Motor neuron (in vitro differentiated cells): ENCODE results near the gene NDEL1. TPM values are rescaled to one million over a fixed set of nuclear protein-coding genes. Genes with fewer than 3 reads are reported as not detected.

Source experiments
- ATAC-seq, 8 experiments: fragments of 200-7000 bp; cut with Tn5 transposase; replicated peaks in 6 of 8; 2 replicates each; pipeline ENCODE4 v1.8.0; 2021; ENCODE audit warnings: mild to moderate bottlenecking in 8 of 8, moderate library complexity in 8 of 8
- H3K27ac ChIP-seq, 2 donors: fragments of 250-450 bp; sonication (Bioruptor Pico); 2 replicates each; pipeline ENCODE4 v1.9.0; 2021; ENCODE audit warnings: antibody characterized with exemption in 2 of 2, mild to moderate bottlenecking in 2 of 2, moderate library complexity in 1 of 2
- H3K4me1 ChIP-seq, 2 donors: fragments of 250-450 bp; sonication (Bioruptor Pico); replicated peaks in 1 of 2; 2 replicates each; pipeline ENCODE4 v1.6.1; 2021; ENCODE audit warnings: antibody characterized with exemption in 2 of 2, mild to moderate bottlenecking in 2 of 2, moderate library complexity in 1 of 2
- H3K4me3 ChIP-seq, 5 donors: fragments of 250-450 bp; sonication (Bioruptor Pico); 2 replicates each; pipeline ENCODE4 v1.9.0; 2021; ENCODE audit warnings: antibody characterized with exemption in 5 of 5, mild to moderate bottlenecking in 5 of 5, moderate library complexity in 4 of 5
- WGBS, 10 experiments: fragments of 450-650 bp; shearing (Covaris generic); methylation state at CpG; one replicate each; pipeline ENCODE4 v1.0.0; 2022; 5-methylcytosine and 5-hydroxymethylcytosine counted together
- in situ Hi-C, 9 experiments: fragments of 400-800 bp; cut with MboI; loops; one replicate each; pipeline ENCODE4 v1.15.0; 2021; ENCODE audit warnings: low sequenced_read_pairs in 9 of 9, low pct_unique_long_range_greater_than_20kb in 2 of 9; ENCODE audit not compliant: unreplicated experiment in 9 of 9
- total RNA-seq, 8 experiments: library from RNA; unstranded; fragments of 300-600 nt; gene quantifications; 2 replicates each; pipeline versions ENCODE4 v1.2.3 to v1.2.4, GENCODE V29; 2022

NDEL1 gene
- total RNA-seq, 8 experiments from 2014 or later: 31.8 to 63.6 (median 54.6) TPM

GRCh38 chr17:8443756-8444155, 8.1 kb downstream of the NDEL1 start:
- H3K27ac ChIP-seq: no peak overlapping the region

GRCh38 chr17:8444494-8444893, 8.8 kb downstream of the NDEL1 start:
- Histone ChIP-seq H3K4me1 (peaks cover 0 to 2% of the 10 kb centered on the region in 2 donors), H3K27ac (no peak overlapping the region), H3K4me3 (no peak overlapping the region)
- in situ Hi-C loops: no loop called here
- ATAC-seq: peak in 2 of 8 experiments; percentile 5 to 9
- WGBS, 10 experiments: 15 to 95% (median 81%) methylated on average over 1 to 4 of the region's 4 CpGs

More at GRCh38 chr17:8443756-8444155, 8.1 kb downstream of the NDEL1 start:
- in situ Hi-C loops: no loop called here
- ATAC-seq: peak in 1 of 8 experiments; percentile 13
- Histone ChIP-seq H3K4me3 (no peak overlapping the region), H3K4me1 (peaks cover 0 to 2% of the 10 kb centered on the region in 2 donors)
- WGBS, 10 experiments: 53 to 98% (median 74%) methylated on average over 1 to 7 of the region's 7 CpGs

- no peak for ATAC-seq
- WGBS, 10 experiments: 7 to 90% (median 63%) methylated on average over 2 to 4 of the region's 4 CpGs; no CpG with 5 or more reads in 2 of the 10 experiments
- Histone ChIP-seq H3K4me1 (peaks cover 0 to 2% of the 10 kb centered on the region in 2 donors), H3K27ac (no peak overlapping the region), H3K4me3 (no peak overlapping the region)
- in situ Hi-C loops: no loop called here
Observed at GRCh38 chr17:8445536-8445935, 9.9 kb downstream of the NDEL1 start.

GRCh38 chr17:8447799-8448198, 12.1 kb downstream of the NDEL1 start:
- H3K4me1 ChIP-seq: peaks cover 0 to 2% of the 10 kb centered on the region in 2 donors
- in situ Hi-C loops: no loop called here
- WGBS, 10 experiments: 0 to 83% (median 62%) methylated on average over 1 to 2 of the region's 4 CpGs; no CpG with 5 or more reads in 2 of the 10 experiments
- no peak overlapping the region for H3K4me3 ChIP-seq
- peak in 3 of 8 experiments; percentile 93 to 94 (median 94) for ATAC-seq
- no peak overlapping the region for H3K27ac ChIP-seq

GRCh38 chr17:8448310-8448709, 12.6 kb downstream of the NDEL1 start:
- in situ Hi-C loops: no loop called here
- ATAC-seq: no peak
- Histone ChIP-seq H3K4me1 (peaks cover 0 to 2% of the 10 kb centered on the region in 2 donors), H3K4me3 (no peak overlapping the region), H3K27ac (no peak overlapping the region)
- 69 to 100% (median 82%) methylated on average over 2 to 3 of the region's 3 CpGs for WGBS, 10 experiments

GRCh38 chr17:8451933-8452614, 16.4 kb downstream of the NDEL1 start:
- WGBS, 10 experiments: 82 to 100% (median 94%) methylated on average over 1 to 8 of the region's 8 CpGs
- H3K27ac ChIP-seq: no peak overlapping the region
- no peaks in the 10 kb centered on the region for H3K4me1 ChIP-seq
- no peak overlapping the region for H3K4me3 ChIP-seq
- ATAC-seq: no peak
- in situ Hi-C loops: no loop called here

GRCh38 chr17:8453326-8453725, 17.6 kb downstream of the NDEL1 start:
- Histone ChIP-seq H3K4me3 (no peak overlapping the region), H3K4me1 (no peaks in the 10 kb centered on the region), H3K27ac (no peak overlapping the region)
- ATAC-seq: no peak
- WGBS, 10 experiments: 59 to 100% (median 91%) methylated on average over 1 to 3 of the region's 3 CpGs
- in situ Hi-C loops: no loop called here

- Histone ChIP-seq H3K4me3 (no peak overlapping the region), H3K4me1 (no peaks in the 10 kb centered on the region), H3K27ac (no peak overlapping the region)
- WGBS, 10 experiments: 50 to 82% (median 63%) methylated on average over 1 to 2 of the region's 2 CpGs; no CpG with 5 or more reads in 3 of the 10 experiments
- ATAC-seq: no peak
- in situ Hi-C loops: no loop called here
Observed at GRCh38 chr17:8455665-8456209, 20.1 kb downstream of the NDEL1 start.

- no peak for ATAC-seq
- no peak overlapping the region for H3K27ac ChIP-seq
- no peak overlapping the region for H3K4me3 ChIP-seq
- 65 to 100% (median 96%) methylated on average over 1 to 6 of the region's 6 CpGs; no CpG with 5 or more reads in 1 of the 10 experiments for WGBS, 10 experiments
- in situ Hi-C loops: no loop called here
- H3K4me1 ChIP-seq: no peaks in the 10 kb centered on the region
Observed at GRCh38 chr17:8458128-8458527, 22.4 kb downstream of the NDEL1 start.

GRCh38 chr17:8459107-8459506, 23.4 kb downstream of the NDEL1 start:
- H3K4me3 ChIP-seq: no peak overlapping the region
- WGBS, 10 experiments: 71 to 100% (median 88%) methylated on average over 1 to 4 of the region's 4 CpGs
- in situ Hi-C loops: no loop called here
- no peaks in the 10 kb centered on the region for H3K4me1 ChIP-seq
- H3K27ac ChIP-seq: no peak overlapping the region
- no peak for ATAC-seq

- Histone ChIP-seq H3K4me1 (peaks cover 0 to under 1% of the 10 kb centered on the region in 2 donors), H3K27ac (no peak overlapping the region), H3K4me3 (no peak overlapping the region)
- 90 to 100% (median 100%) methylated on average over 1 to 2 of the region's 3 CpGs; no CpG with 5 or more reads in 1 of the 10 experiments for WGBS, 10 experiments
- ATAC-seq: no peak
- in situ Hi-C loops: no loop called here
Observed at GRCh38 chr17:8459831-8460230, 24.1 kb downstream of the NDEL1 start.

- in situ Hi-C loops: no loop called here
- WGBS, 10 experiments: 0 to 100% (median 67%) methylated on average over 1 to 3 of the region's 5 CpGs; no CpG with 5 or more reads in 1 of the 10 experiments
Observed at GRCh38 chr17:8462564-8462963, 26.9 kb downstream of the NDEL1 start.

GRCh38 chr17:8463099-8463498, 27.4 kb downstream of the NDEL1 start:
- no peak for ATAC-seq
- H3K27ac ChIP-seq: no peak overlapping the region
- WGBS, 10 experiments: 24 to 100% (median 77%) methylated on average over 1 to 4 of the region's 5 CpGs; no CpG with 5 or more reads in 1 of the 10 experiments
- H3K4me3 ChIP-seq: no peak overlapping the region
- H3K4me1 ChIP-seq: peaks cover 6% of the 10 kb centered on the region in 2 donors
- in situ Hi-C loops: no loop called here

More at GRCh38 chr17:8462564-8462963, 26.9 kb downstream of the NDEL1 start:
- Histone ChIP-seq H3K4me3 (no peak overlapping the region), H3K27ac (no peak overlapping the region), H3K4me1 (peaks cover 6% of the 10 kb centered on the region in 2 donors)
- no peak for ATAC-seq
